ENCODE measurements around the gene SERPINB1.

DNA sequence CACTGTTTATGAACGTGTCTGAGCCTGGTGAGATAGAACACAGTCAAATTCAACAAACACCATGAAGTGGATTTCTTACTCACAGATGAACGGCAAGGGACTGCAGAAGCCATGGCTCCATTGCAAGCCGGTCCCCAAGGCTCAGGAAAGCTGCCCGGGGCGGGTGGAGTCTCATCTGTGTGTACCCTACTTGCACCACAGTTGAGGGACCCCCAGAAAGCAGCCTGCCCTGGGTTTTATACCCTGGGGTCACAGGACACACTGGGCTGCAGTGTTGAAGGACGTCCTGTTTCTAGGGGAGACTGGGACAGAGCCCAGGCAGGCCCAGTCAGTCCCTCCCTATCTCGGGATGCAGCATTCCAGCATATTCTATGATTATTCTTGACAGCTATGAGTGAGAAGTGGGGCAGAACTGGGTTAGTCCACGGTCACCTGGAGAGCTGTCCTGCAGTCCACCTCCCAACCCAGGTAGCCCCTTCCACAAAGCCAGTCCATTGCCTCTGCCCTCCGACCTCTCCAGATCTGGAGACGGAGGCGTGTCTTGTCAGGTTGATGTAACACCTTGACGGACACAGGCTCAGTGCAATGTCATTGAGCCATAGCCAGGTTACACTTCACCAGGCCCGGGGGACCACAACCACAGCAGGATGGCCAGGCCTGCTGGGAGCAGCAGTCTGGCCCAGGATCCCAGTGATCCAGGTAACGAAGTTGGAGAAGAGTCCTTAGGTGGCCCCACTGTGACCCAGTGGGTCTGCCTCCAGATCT lies 40.9 kb downstream of the SERPINB1 start:
- TF ChIP-seq CTCF (IDR thresholded peaks at IDR 0.05), result no peak
- no peak for TF ChIP-seq POLR2A (IDR thresholded peaks at IDR 0.05)
